ENCODE measurements around the gene CA11. TPM values are rescaled to one million over a fixed set of nuclear protein-coding genes. Genes with fewer than 3 reads are reported as not detected.

CA11 gene
- total RNA-seq, 6 experiments from 2014 or later = 0.53 to 2.5 (median 1.4) TPM

GRCh38 chr19:48629599-48630295 is 16.2 kb downstream of the CA11 start:
- no peak overlapping the region for H3K27ac Mint-ChIP-seq
- H3K4me3 Mint-ChIP-seq = no peak overlapping the region
- DNase-seq = no peak
- H3K36me3 Mint-ChIP-seq (ENCODE audit: low read depth) = no peaks in the 10 kb centered on the region
- peaks cover 34% of the 10 kb centered on the region for H3K4me1 Mint-ChIP-seq (ENCODE audit: low read depth)
- H3K27me3 Mint-ChIP-seq (ENCODE audit: insufficient read depth) = no peaks in the 10 kb centered on the region; the same call in none of the 2 replicates
- no peaks in the 10 kb centered on the region for H3K9me3 Mint-ChIP-seq
- TF ChIP-seq CTCF (IDR thresholded peaks at IDR 0.05) = no peak

- Mint-ChIP-seq H3K4me3 (no peak overlapping the region), H3K4me1 (ENCODE audit: low read depth) (peaks cover 29% of the 10 kb centered on the region), H3K36me3 (ENCODE audit: low read depth) (no peaks in the 10 kb centered on the region), H3K27ac (no peak overlapping the region), H3K27me3 (ENCODE audit: insufficient read depth) (no peaks in the 10 kb centered on the region; the same call in none of the 2 replicates), H3K9me3 (no peaks in the 10 kb centered on the region)
- TF ChIP-seq CTCF (IDR thresholded peaks at IDR 0.05) = no peak
- no peak for DNase-seq
These were observed 16.7 kb downstream of the CA11 start for GRCh38 chr19:48629297-48629598.

GRCh38 chr19:48628486-48629296 is 17.3 kb downstream of the CA11 start:
- H3K9me3 Mint-ChIP-seq = no peaks in the 10 kb centered on the region
- peaks cover 4% of the 10 kb centered on the region for H3K36me3 Mint-ChIP-seq (ENCODE audit: low read depth)
- no peak overlapping the region for H3K27ac Mint-ChIP-seq
- TF ChIP-seq CTCF (IDR thresholded peaks at IDR 0.05) = no peak
- DNase-seq = no peak
- no peak overlapping the region for H3K4me3 Mint-ChIP-seq
- H3K27me3 Mint-ChIP-seq (ENCODE audit: insufficient read depth) = no peaks in the 10 kb centered on the region; the same call in none of the 2 replicates
- peaks cover 29% of the 10 kb centered on the region for H3K4me1 Mint-ChIP-seq (ENCODE audit: low read depth)

- H3K27me3 Mint-ChIP-seq (ENCODE audit: insufficient read depth) = no peaks in the 10 kb centered on the region; the same call in none of the 2 replicates
- H3K36me3 Mint-ChIP-seq (ENCODE audit: low read depth) = peaks cover 9% of the 10 kb centered on the region
- H3K27ac Mint-ChIP-seq = no peak overlapping the region
- TF ChIP-seq CTCF (IDR thresholded peaks at IDR 0.05) = no peak
- no peak for DNase-seq
- peaks cover 28% of the 10 kb centered on the region for H3K4me1 Mint-ChIP-seq (ENCODE audit: low read depth)
- no peak overlapping the region for H3K4me3 Mint-ChIP-seq
- no peaks in the 10 kb centered on the region for H3K9me3 Mint-ChIP-seq
These were observed 18.1 kb downstream of the CA11 start for GRCh38 chr19:48627865-48628314.

- peaks cover 12% of the 10 kb centered on the region for H3K36me3 Mint-ChIP-seq (ENCODE audit: low read depth)
- H3K27ac Mint-ChIP-seq = no peak overlapping the region
- no peak overlapping the region for H3K4me3 Mint-ChIP-seq
- peaks cover 26% of the 10 kb centered on the region for H3K4me1 Mint-ChIP-seq (ENCODE audit: low read depth)
- DNase-seq = no peak
- H3K27me3 Mint-ChIP-seq (ENCODE audit: insufficient read depth) = no peaks in the 10 kb centered on the region; the same call in none of the 2 replicates
- TF ChIP-seq CTCF (IDR thresholded peaks at IDR 0.05) = no peak
- no peaks in the 10 kb centered on the region for H3K9me3 Mint-ChIP-seq
These were observed 18.7 kb downstream of the CA11 start for GRCh38 chr19:48627201-48627864.

All from HFFc6 (cell line).